Left kidney (tissue), 2 donors: Measurements from ENCODE around the gene RRBP1. TPM values are rescaled to one million over a fixed set of nuclear protein-coding genes. Genes with fewer than 3 reads are reported as not detected.
"Not testable (repeated sequence)": the region's sequence is repeated elsewhere in the genome, so short reads cannot be mapped to it uniquely, and the experiment has no call there.

ENCODE experiments used
- DNase-seq: peaks from one replicate; pipeline ENCODE4 v3.0.0-alpha.2; 2013
- polyA plus RNA-seq: library from polyadenylated mRNA; unstranded; fragments of 120-200 nt; gene quantifications from one replicate; pipeline ENCODE4 v1.2.1, GENCODE V29; 2013; ENCODE audit not compliant: insufficient read length

Gene RRBP1
- polyA plus RNA-seq, 1 donor = 117 TPM

- DNase-seq = no peak
Measured at GRCh38 chr20:17665756-17666155, 16.3 kb downstream of the RRBP1 start.

- DNase-seq = no peak
Measured at GRCh38 chr20:17664025-17664633, 17.9 kb downstream of the RRBP1 start.

GRCh38 chr20:17663486-17663885 lies 18.6 kb downstream of the RRBP1 start:
- DNase-seq = no peak

DNA sequence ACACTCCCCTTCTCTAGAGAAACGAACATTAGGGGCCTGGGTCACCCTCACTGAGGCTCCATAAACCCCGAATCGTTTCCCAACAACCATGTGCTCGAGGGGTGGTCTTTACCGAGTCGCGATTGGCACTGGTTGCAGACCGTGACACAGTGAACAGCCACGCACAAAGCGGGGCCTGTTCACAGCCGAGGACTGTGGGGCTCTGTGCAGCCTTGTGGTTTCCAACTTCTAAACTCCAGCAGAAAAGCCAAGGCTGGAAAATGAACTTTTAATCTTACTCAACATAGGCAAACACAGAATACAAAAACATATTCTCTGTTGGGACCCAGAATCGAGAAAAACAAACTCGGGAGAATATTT lies 19.0 kb downstream of the RRBP1 start:
- DNase-seq = no peak

- no peak for DNase-seq
Measured at GRCh38 chr20:17662333-17663039, 19.6 kb downstream of the RRBP1 start.

DNA sequence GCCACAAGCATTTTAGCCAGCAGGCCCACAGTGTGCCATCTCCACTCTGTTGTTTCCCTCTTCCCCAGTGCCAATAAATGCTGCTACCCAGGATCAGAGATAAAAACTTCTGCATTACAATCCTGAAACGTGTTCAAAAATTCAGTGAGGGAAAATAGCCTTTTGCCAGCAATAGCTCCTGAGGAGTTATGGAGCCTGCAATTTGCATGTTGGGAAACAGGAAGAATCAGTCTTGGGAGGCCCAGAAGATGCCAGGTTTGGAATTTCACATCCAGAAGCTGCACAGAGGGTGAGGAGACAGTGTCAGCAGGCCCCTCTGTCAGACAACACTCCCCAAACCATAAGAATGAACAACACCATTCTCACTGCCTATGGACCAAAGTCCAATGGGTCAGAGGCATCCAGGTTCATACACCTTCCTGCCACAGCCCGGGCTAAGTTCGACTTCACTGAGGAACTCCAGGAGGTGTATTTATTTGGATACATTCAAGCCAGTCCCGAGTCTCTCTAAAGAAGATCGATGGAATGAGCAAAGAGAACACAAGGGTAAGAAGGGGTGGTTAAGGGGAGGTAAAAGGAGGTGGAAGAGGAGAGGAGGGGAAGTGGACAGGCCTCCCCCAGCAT lies 20.8 kb downstream of the RRBP1 start:
- no peak for DNase-seq

DNA sequence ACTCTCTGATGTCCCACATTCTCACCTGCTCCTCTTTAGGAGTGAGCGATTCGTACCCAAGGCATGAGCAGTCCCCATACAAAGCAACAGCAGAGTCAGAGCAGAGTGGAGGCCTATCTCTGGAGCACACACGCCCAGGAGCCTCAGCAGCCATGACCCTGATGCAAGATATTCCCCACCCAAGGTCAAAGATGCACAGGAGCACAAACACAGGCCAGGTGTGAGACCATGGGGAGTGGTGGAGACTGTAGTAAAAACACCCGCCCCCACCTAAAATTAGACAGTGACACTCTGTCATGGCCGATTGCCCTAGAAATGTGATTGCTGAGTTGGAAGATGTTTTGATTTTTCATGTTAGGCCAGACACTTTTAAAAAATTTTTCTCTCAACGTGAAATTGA lies 21.4 kb downstream of the RRBP1 start:
- DNase-seq = no peak

DNA sequence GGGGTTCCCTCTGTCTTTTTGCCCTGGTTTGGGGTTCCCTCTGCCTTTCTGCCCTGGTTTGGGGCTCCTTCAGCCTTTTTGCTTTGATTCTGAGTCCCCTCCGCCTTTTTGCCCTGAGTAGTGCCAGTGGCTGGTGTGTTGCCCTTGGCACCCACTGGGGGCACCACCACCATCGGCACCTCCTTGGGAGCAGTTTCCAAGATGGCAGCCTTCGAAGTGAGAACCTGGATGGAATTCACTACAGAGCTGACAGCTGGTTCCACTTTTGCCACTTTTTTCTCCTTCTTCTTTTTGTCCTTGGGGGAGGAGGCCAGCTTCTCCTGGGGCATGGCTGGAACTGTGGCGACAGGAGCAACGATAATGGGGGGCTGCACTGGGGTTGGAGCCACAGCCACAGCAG lies 22.2 kb downstream of the RRBP1 start:
- DNase-seq = no peak

- not testable (repeated sequence) for DNase-seq
Measured at GRCh38 chr20:17659344-17659743, 22.7 kb downstream of the RRBP1 start.

GRCh38 chr20:17658648-17658993 lies 23.4 kb downstream of the RRBP1 start:
- no peak for DNase-seq

GRCh38 chr20:17657898-17658647 lies 24.0 kb downstream of the RRBP1 start:
- no peak for DNase-seq

- no peak for DNase-seq
Measured at GRCh38 chr20:17657079-17657825, 24.8 kb downstream of the RRBP1 start.

DNA sequence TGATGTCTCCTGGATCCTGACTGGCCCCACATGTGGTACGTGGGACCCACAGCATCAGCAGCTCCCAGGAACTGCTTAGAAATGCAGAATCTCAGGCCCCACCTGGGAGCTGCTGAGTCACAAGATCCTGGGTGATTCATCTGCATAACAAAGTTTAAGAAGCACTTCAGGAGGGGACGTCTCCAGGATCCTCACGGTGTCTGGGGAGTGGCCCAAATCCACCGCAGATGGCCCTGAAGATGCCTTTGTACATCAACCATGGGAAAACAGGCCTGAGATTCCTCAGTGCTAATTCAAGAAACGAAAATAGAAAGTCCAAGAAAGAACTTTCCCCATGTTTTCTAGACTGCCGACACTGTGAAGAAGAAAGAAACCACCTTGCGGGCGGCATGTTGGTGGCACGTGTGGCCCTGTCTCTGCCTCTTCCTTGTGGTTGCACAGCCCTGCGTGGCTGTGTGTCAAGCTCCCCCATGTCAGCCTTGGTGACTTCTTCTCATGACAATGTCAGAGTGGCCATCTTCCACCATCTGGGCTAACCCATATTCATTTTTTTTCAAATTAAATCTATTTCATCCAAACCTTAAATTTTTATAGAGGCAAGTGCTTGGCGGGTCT lies 26.1 kb downstream of the RRBP1 start:
- DNase-seq = no peak

DNA sequence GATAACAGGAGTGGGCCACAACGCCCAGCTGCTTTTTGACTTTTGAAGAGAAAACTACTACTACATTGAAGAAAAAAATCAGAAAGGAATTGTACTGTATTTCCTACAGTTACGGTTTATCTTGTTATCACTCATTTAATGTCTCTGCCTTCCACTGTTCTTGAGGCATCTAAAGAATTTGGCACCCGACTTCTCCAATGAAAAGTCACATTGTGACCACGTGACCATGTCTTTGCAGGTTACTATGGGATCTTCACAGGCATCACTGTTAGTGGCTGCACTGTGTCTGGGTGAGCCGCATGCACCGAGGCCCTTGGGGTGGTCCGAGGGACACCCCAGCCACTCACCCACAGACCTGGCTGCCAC lies 26.8 kb downstream of the RRBP1 start:
- no peak for DNase-seq

- peak; percentile 70 for DNase-seq
Measured at GRCh38 chr20:17654649-17655285, 27.3 kb downstream of the RRBP1 start.

DNA sequence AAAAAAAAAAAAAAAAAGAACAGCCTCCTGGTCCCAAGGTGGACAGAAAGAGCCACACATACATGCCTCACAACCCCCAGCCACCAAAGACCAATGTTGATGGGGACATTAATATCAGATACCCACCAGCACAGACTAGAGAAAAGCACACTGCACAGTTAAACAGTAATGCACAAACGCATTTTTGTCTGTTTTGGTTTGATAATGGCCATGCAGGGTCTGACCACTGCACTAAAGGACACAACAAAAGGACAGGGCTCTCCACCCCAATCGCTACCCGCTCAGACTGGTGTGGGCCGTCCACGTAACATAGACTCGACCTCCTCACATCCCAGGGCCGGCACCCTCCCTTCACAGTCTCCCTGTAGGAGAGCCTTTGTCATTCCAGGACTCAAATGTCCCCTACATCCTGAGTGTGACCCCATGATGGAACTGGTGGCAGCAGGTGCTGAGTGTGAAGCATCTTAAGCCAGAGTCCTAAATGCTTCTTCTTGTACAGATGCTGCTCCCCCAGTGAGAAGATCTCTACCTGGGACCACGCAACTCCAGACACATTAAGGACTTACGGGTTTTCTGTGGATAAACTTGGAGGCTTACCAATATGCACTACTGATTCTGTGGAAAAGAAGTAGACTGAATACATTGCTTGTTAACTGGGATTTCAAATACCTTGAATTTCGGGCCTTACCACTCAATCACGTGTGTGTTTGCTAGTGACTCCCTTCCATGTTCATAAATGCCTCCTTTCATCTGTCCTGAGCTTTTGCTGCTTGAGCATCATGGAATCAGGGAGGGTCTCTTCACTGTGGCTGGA lies 28.0 kb downstream of the RRBP1 start:
- DNase-seq = no peak

DNA sequence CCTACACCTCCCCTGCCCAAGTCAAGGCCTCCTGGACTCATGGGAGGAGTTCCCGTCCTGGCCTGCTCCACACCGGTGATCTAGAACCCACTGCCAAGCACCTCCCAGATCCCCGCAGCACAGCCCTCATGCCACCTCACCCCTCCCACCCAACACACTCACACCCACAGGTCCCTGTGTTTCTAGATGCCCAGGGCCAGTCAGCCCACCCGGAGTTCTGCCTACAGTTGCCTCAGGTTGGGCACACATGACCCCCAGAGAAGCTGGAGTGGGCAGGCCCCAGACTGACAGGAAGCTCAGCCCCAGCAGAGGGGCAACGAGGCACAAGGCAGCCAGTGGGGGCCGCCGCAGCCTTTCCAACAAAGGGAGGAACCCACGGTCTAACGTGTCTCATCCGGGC lies 29.6 kb downstream of the RRBP1 start:
- DNase-seq = no peak

DNA sequence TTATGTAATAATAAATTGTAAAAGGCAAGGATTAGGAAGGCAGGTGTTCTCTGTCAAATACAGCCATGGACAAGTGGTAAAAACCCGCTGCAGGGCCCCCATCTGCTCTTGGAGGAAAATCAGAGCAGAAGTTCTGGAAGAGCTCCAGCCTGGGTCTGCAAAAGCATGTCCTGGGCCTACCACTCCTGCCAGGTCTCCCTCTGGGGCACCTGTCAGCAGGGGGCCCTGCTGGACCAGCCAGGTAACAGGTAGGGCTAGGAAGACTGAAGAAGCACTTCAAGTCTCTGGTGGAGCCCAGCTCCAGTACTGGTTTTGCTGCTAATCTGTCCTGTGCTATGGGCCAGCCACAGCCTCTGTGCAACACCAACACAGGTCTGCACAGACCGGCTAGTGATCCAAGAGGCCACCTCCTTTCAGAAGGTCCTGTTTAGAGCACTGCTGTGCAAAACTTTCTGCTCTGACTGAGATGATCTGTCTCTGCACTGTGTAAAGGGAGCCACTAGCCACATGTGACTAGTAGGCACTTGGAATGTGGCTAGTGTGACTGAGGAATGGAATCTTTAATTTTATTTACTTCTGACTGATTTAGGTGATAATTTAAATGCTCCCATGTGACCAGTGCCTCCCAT lies 30.2 kb downstream of the RRBP1 start:
- no peak for DNase-seq

DNA sequence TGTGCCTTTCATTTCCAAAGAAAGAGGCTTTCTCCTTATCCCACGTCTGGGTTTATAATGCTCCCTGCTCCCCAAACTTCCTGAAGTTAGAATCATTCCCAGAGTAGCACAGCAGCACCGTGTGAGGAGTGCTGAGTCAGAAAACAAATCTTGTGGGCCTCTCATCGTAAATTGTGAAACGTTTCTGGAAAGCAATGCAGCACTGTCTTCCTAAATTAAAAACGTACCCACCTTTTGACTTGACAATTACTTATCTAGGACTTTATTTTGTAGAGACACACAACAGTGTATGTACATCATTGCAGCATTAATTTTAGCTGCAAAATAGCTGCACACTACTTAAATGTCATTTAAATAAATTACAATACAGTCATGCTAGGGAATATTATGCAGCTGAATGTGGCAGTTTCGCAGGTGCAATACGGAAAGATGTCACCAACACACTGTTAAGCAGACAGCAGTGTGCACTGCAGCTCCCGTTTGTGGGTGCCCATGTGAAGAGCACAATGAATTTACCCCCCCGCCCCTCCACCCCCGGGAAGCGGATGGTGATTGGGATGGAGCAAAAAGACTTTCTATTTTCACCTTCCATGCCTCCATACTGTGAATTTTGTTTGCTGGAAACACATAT lies 30.8 kb downstream of the RRBP1 start:
- DNase-seq = no peak
